Cardiac muscle cell (in vitro differentiated cells and primary cell): ENCODE results near the gene STMN1. TPM values are rescaled to one million over a fixed set of nuclear protein-coding genes. Genes with fewer than 3 reads are reported as not detected.
A peak's percentile ranks its signal among the peaks of the same experiment; 100 is the strongest.

Experiments used
- DNase-seq, 2 donors: peaks; one replicate each; pipeline versions ENCODE4 v3.0.0 to v3.0.0-alpha.2; 2010 to 2017; ENCODE audit warnings: low read depth in 1 of 2, low spot score in 1 of 2
- H3K27ac ChIP-seq: fragments of 200-600 bp; sonication (generic); 2 replicates; pipeline ENCODE4 v1.5.1; 2016
- H3K27me3 ChIP-seq: fragments of 200-600 bp; sonication (generic); 2 replicates; pipeline ENCODE4 v1.6.0; 2016; ENCODE audit warnings: control low read depth
- H3K36me3 ChIP-seq: fragments of 200-600 bp; sonication (generic); 2 replicates; pipeline ENCODE4 v1.5.1; 2016; ENCODE audit warnings: control low read depth
- H3K4me1 ChIP-seq: fragments of 200-600 bp; sonication (generic); 2 replicates; pipeline ENCODE4 v1.8.1; 2017; ENCODE audit warnings: low read depth, mild to moderate bottlenecking, mixed run types
- H3K4me3 ChIP-seq: fragments of 200-600 bp; sonication (generic); 2 replicates; pipeline ENCODE4 v1.5.1; 2016; ENCODE audit warnings: mild to moderate bottlenecking
- H3K9me3 ChIP-seq: fragments of 200-600 bp; sonication (generic); 2 replicates; pipeline ENCODE4 v1.5.1; 2017; ENCODE audit warnings: low read depth, mild to moderate bottlenecking, control low read depth
- CTCF ChIP-seq: IDR thresholded peaks from 2 replicates; pipeline ENCODE4 v1.5.1; 2012; ENCODE audit warnings: low read depth, mild to moderate bottlenecking, low read length
- polyA plus RNA-seq: library from polyadenylated mRNA; unstranded; fragments of >200 nt; fragmentation: Nextera tagmentation; extraction: Ambion mirVana; gene quantifications from 2 replicates; pipeline ENCODE4 v1.2.1, GENCODE V29; 2016
- total RNA-seq: library from RNA; depleted of rRNA; stranded (reverse); fragments of >200 nt; gene quantifications from 2 replicates; pipeline ENCODE4 v1.2.3, GENCODE V29; 2016

STMN1 gene
- total and polyA plus RNA-seq, 2 experiments from 2014 or later, result 572 to 943 TPM

DNA sequence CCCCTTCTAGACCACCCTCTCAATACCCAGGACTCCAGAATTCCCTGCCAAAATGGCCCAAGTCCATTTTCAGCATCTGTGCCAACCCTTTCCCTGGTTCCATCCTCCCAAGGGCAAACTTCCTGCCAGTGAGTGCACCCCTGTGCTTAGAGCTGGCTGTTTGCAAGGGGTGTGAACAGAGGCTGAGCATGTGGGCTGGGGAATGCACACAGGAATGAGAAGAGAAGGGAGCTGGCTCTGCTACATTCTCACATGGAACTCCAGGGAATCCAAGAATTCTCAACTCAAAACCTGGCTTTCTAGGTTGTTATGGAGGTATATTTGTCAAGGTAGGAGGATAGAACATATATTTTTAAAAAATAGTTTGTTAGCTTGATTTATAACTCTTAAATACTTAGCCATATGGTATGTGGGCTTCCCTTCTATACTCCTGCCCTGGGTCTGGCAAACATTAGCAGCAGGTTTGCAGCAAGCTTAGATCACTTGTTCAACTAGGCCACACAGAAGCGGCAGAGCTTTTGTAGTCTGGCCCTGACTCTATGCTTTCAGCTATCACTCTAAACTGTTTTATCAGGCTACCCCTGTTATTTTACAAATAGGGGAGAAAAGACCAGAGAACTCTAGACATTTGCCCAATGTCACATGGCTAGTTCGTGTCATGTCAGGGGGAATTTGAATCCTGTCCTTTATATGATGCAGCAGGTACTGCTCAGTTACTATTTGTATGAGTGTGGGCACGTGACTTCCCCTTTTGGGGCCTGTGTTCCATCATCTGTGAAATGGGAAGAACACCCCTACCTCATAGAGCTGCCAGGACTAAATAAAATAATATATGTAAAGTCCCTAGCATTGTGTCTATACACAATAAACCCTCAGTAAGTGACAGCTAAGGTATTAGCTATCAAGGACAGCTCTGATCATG, 8.1 kb upstream of the STMN1 start:
- DNase-seq, result peak in 1 of 2 donors; percentile 41
- Histone ChIP-seq H3K4me1 (peaks cover 7% of the 10 kb centered on the region), H3K36me3 (no peaks in the 10 kb centered on the region), H3K4me3 (no peak overlapping the region), H3K9me3 (no peaks in the 10 kb centered on the region), H3K27ac (peak overlapping the region; percentile 69), H3K27me3 (no peaks in the 10 kb centered on the region)
- TF ChIP-seq CTCF, result no peak

- TF ChIP-seq CTCF, result no peak
- Histone ChIP-seq H3K4me3 (no peak overlapping the region), H3K27me3 (no peaks in the 10 kb centered on the region), H3K27ac (no peak overlapping the region), H3K9me3 (no peaks in the 10 kb centered on the region), H3K4me1 (peaks cover 7% of the 10 kb centered on the region), H3K36me3 (no peaks in the 10 kb centered on the region)
- no peak for DNase-seq
Measured at GRCh38 chr1:25913206-25913605, 7.0 kb upstream of the STMN1 start.

DNA sequence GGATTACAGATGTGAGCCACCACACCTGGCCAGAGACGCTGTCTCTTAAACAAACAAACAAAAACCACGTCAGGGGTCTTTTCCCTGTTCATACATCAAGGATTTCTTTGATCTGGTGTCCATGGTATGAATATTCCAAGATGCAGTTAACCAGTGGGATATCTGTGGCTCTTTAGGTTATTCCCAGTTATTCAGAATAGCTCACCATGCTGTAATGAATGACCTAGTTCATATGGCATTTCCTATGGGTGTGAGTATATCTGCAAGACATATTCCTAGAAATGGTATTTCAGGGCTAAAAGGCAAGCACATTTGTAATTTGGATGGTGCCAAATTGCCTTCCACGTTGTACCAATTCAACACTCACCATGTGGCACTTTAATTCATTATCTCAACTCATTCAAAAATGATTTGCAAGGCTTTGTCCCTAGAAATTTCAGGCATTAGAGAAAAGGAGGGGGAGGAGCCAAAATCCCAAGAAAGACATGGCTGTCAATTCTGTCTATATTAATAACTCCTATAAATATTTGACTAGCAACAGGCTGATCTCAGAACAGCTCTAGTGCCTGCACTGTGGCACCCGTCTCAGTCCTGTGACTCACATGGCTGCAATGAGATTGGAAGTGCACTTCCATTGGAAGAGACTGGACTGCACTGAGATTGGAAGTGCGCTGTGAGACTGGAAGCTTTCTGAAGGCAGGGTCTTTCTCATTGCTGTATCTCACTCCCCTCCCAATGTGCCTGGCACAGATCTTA, 6.0 kb upstream of the STMN1 start:
- no peaks in the 10 kb centered on the region for H3K9me3 ChIP-seq
- H3K36me3 ChIP-seq, result no peaks in the 10 kb centered on the region
- H3K4me3 ChIP-seq, result no peak overlapping the region
- H3K27me3 ChIP-seq, result no peaks in the 10 kb centered on the region
- H3K27ac ChIP-seq, result no peak overlapping the region
- DNase-seq, result peak in 1 of 2 donors; percentile 67
- TF ChIP-seq CTCF, result no peak
- no peaks in the 10 kb centered on the region for H3K4me1 ChIP-seq

DNA sequence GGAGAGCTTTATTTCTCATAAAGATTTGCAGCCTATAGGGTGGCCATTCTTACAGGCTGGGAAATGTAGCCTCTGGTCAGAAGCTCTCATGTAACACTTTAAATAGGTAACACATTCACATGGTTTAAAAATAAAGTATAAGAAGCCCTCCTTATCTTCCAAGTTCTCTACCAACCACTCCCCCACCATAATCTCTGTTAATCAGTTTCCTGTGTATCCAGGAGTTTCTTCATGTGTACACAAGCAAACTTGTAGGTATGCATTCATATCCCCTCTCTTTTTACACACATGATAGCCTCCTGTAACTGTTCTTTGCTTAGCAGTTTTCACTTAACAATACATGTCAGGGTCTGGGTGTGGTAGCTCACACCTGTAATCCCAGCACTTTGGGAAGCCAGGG, 4.9 kb upstream of the STMN1 start:
- H3K4me3 ChIP-seq, result no peak overlapping the region
- no peak for DNase-seq
- no peaks in the 10 kb centered on the region for H3K27me3 ChIP-seq
- no peaks in the 10 kb centered on the region for H3K36me3 ChIP-seq
- H3K4me1 ChIP-seq, result no peaks in the 10 kb centered on the region
- TF ChIP-seq CTCF, result no peak
- H3K27ac ChIP-seq, result no peak overlapping the region
- H3K9me3 ChIP-seq, result no peaks in the 10 kb centered on the region

DNA sequence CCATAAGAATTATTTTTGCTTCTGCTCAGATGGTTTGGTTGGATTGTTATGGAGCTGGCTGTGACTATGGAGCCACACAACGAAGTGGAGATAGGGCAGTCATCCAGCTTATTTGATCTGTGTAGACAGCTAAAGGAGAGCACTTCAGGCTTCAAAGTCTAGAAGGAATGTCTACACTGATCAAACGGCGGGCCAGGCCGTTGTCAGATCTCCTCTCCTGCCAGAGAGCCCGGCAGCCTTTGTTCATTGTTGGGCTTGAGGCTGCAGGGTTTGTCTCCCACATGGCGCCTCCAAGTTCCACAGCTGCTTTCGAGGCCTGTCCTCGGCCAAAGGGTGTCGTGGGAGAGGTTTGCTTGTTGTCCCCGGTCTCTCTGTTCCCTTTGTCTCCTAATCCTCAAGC, 2.8 kb upstream of the STMN1 start:
- TF ChIP-seq CTCF, result no peak
- no peaks in the 10 kb centered on the region for H3K27me3 ChIP-seq
- no peaks in the 10 kb centered on the region for H3K36me3 ChIP-seq
- no peaks in the 10 kb centered on the region for H3K9me3 ChIP-seq
- no peak overlapping the region for H3K4me3 ChIP-seq
- H3K4me1 ChIP-seq, result peaks cover 6% of the 10 kb centered on the region
- peak in 1 of 2 donors; percentile 58 for DNase-seq
- peak overlapping the region; percentile 67 for H3K27ac ChIP-seq
